Left renal pelvis (tissue), 4 donors: ENCODE data around the gene XYLT1. TPM values are rescaled to one million over a fixed set of nuclear protein-coding genes. Genes with fewer than 3 reads are reported as not detected.
"Not testable (repeated sequence)": the region's sequence is repeated elsewhere in the genome, so short reads cannot be mapped to it uniquely, and the experiment has no call there.

Experiments
- DNase-seq, 4 donors: peaks; one replicate each; pipeline ENCODE4 v3.0.0-alpha.2; 2013; ENCODE audit warnings: low read depth in 4 of 4, low spot score in 3 of 4
- polyA plus RNA-seq, 4 donors: library from polyadenylated mRNA; unstranded; fragments of 120-200 nt; gene quantifications; one replicate each; pipeline ENCODE4 v1.2.1, GENCODE V29; 2013; ENCODE audit not compliant: insufficient read length in 4 of 4

The XYLT1 gene
- polyA plus RNA-seq, 4 donors = 5.8 to 8.6 (median 7.3) TPM

GRCh38 chr16:17343028-17343427 lies 127.7 kb downstream of the XYLT1 start:
- DNase-seq = no peak

GRCh38 chr16:17342031-17342430 lies 128.7 kb downstream of the XYLT1 start:
- DNase-seq = no peak

GRCh38 chr16:17340804-17341203 lies 130.0 kb downstream of the XYLT1 start:
- no peak for DNase-seq

- no peak for DNase-seq
These were observed 130.8 kb downstream of the XYLT1 start for GRCh38 chr16:17339764-17340541.

GRCh38 chr16:17338244-17338643 lies 132.5 kb downstream of the XYLT1 start:
- DNase-seq = no peak

- DNase-seq = no peak
These were observed 134.2 kb downstream of the XYLT1 start for GRCh38 chr16:17336530-17336900.

GRCh38 chr16:17335826-17336529 lies 134.8 kb downstream of the XYLT1 start:
- DNase-seq = no peak

- DNase-seq = not testable (repeated sequence)
These were observed 135.4 kb downstream of the XYLT1 start for GRCh38 chr16:17335406-17335805.

- DNase-seq = no peak
These were observed 136.7 kb downstream of the XYLT1 start for GRCh38 chr16:17334096-17334495.

GRCh38 chr16:17333229-17333628 lies 137.5 kb downstream of the XYLT1 start:
- no peak for DNase-seq

GRCh38 chr16:17331991-17332390 lies 138.8 kb downstream of the XYLT1 start:
- no peak for DNase-seq

GRCh38 chr16:17331071-17331607 lies 139.6 kb downstream of the XYLT1 start:
- no peak for DNase-seq

- no peak for DNase-seq
These were observed 140.7 kb downstream of the XYLT1 start for GRCh38 chr16:17330044-17330443.

- no peak for DNase-seq
These were observed 141.4 kb downstream of the XYLT1 start for GRCh38 chr16:17329391-17329790.

GRCh38 chr16:17328932-17329331 lies 141.8 kb downstream of the XYLT1 start:
- DNase-seq = no peak

- DNase-seq = peak in 2 of 4 donors; percentile 36 to 39
These were observed 143.0 kb downstream of the XYLT1 start for GRCh38 chr16:17327664-17328335.

GRCh38 chr16:17325476-17326143 lies 145.2 kb downstream of the XYLT1 start:
- DNase-seq = no peak

- DNase-seq = no peak
These were observed 146.3 kb downstream of the XYLT1 start for GRCh38 chr16:17324451-17324850.

GRCh38 chr16:17323171-17323570 lies 147.6 kb downstream of the XYLT1 start:
- no peak for DNase-seq

- no peak for DNase-seq
These were observed 148.9 kb downstream of the XYLT1 start for GRCh38 chr16:17321824-17322223.

- no peak for DNase-seq
These were observed 150.8 kb downstream of the XYLT1 start for GRCh38 chr16:17320009-17320408.
